GM08714 (cell line): Measurements from ENCODE around the gene MYL12B.
A peak's percentile ranks its signal among the peaks of the same experiment; 100 is the strongest.

Experiments
- H3K4me3 ChIP-seq: fragments of 200-500 bp; sonication (Bioruptor generic); 2 replicates; pipeline ENCODE4 v1.5.1; 2014; ENCODE audit warnings: mild to moderate bottlenecking, low read length, inconsistent platforms
- ZNF274 ChIP-seq: IDR thresholded peaks from 2 replicates; pipeline ENCODE4 v1.6.1; 2012; ENCODE audit warnings: mild to moderate bottlenecking, low read depth, low read length

MYL12B gene

GRCh38 chr18:3225588-3225987 is 36.3 kb upstream of the MYL12B start:
- TF ChIP-seq ZNF274 = no peak
- no peak overlapping the region for H3K4me3 ChIP-seq

GRCh38 chr18:3226048-3226447 is 35.9 kb upstream of the MYL12B start:
- no peak overlapping the region for H3K4me3 ChIP-seq
- no peak for TF ChIP-seq ZNF274

GRCh38 chr18:3230401-3231334 is 31.3 kb upstream of the MYL12B start:
- TF ChIP-seq ZNF274 = no peak
- H3K4me3 ChIP-seq = no peak overlapping the region

- H3K4me3 ChIP-seq = no peak overlapping the region
- no peak for TF ChIP-seq ZNF274
Observed at GRCh38 chr18:3233004-3233403, 28.9 kb upstream of the MYL12B start.

- TF ChIP-seq ZNF274 = no peak
- no peak overlapping the region for H3K4me3 ChIP-seq
Observed at GRCh38 chr18:3233433-3234168, 28.3 kb upstream of the MYL12B start.

GRCh38 chr18:3234457-3234856 is 27.5 kb upstream of the MYL12B start:
- no peak overlapping the region for H3K4me3 ChIP-seq
- TF ChIP-seq ZNF274 = no peak

- no peak overlapping the region for H3K4me3 ChIP-seq
- TF ChIP-seq ZNF274 = no peak
Observed at GRCh38 chr18:3235846-3236245, 26.1 kb upstream of the MYL12B start.

GRCh38 chr18:3236470-3236869 is 25.5 kb upstream of the MYL12B start:
- no peak overlapping the region for H3K4me3 ChIP-seq
- no peak for TF ChIP-seq ZNF274

- H3K4me3 ChIP-seq = no peak overlapping the region
- no peak for TF ChIP-seq ZNF274
Observed at GRCh38 chr18:3238742-3239141, 23.2 kb upstream of the MYL12B start.

GRCh38 chr18:3245185-3245564 is 16.8 kb upstream of the MYL12B start:
- TF ChIP-seq ZNF274 = no peak
- H3K4me3 ChIP-seq = peak overlapping the region; percentile 81

- TF ChIP-seq ZNF274 = no peak
- H3K4me3 ChIP-seq = peak overlapping the region; percentile 81
Observed at GRCh38 chr18:3245853-3246634, 15.9 kb upstream of the MYL12B start.

- peak overlapping the region; percentile 81 for H3K4me3 ChIP-seq
- no peak for TF ChIP-seq ZNF274
Observed at GRCh38 chr18:3246635-3247239, 15.2 kb upstream of the MYL12B start.

GRCh38 chr18:3247240-3248061 is 14.5 kb upstream of the MYL12B start, which contains the start of gene MYL12A:
Gene MYL12A, plus strand, starts transcription at chr18:3247801. Its CDS starts 5,447 bp downstream, at chr18:3253248.
- H3K4me3 ChIP-seq = peak within 1 kb of the TSS; percentile 96
- no peak for TF ChIP-seq ZNF274
